HG03025 (cell line): Measurements from ENCODE around the gene TMIGD1.

ENCODE experiments used
- ATAC-seq: cut with Tn5 transposase; IDR thresholded peaks from one replicate; pipeline ENCODE4 v1.9.1; 2021; ENCODE audit warnings: mild to moderate bottlenecking, moderate library complexity; ENCODE audit not compliant: unreplicated experiment, low FRiP score

TMIGD1 gene

DNA sequence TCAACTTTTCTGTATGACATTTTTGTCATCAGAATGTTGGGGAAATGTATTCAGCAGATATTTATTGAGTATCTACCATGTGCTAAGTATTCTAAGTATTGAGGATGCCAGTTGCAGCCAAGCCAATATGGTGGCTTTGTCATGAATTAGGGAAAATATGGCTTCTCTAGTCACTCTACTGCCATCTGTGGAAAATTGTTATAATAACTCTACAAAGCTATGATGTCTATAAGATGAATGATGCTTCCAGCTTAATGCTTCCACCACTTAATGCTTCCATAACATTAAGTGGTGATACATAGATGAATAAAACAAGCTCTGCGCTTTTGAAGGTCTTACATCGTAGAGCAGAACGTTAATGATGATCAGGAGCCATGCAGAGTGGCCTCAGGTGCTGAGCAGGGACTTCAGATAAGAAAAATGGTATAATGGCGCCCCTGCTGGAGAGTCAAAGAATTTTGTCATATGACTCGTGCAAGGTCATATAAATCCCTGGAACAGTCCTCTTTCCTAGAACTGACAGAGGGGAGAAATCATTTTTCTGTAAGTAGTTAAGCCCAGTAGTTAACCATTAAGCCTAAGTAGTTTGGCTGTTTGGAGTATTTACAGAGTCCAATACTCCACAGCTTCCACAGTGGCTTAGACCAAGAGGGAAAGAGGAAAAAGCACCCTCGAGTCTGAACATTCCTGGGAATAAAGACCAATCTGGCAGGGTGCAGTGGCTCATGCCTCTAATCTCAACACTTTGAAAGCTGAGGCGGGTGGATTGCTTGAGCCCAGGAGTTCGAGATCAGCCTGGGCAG is 2.7 kb upstream of the TMIGD1 start:
- no peak for ATAC-seq

DNA sequence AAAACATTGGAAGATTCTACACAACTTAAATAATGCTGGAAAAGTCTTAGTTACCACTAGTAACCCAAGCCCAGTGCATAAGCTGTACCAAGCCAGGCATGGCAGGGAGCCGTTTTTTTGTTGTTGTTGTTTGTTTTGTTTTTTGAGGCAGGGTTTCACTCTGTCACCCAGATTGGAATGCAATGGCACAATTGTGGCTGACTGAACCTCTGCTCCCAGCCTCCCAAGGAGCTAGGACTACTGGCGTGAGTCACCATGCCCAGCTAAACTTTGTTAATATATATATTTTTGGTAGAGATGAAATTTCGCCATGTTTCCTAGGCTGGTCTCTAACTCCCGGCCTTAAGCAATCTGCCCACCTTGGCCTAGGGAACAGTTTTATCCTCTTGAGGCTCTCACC is 564 bp upstream of the TMIGD1 start:
- no peak for ATAC-seq

- no peak for ATAC-seq
These were observed 1.8 kb downstream of the TMIGD1 start for GRCh38 chr17:30332057-30332542.

- ATAC-seq, result no peak
These were observed 7.0 kb downstream of the TMIGD1 start for GRCh38 chr17:30326809-30327208.

DNA sequence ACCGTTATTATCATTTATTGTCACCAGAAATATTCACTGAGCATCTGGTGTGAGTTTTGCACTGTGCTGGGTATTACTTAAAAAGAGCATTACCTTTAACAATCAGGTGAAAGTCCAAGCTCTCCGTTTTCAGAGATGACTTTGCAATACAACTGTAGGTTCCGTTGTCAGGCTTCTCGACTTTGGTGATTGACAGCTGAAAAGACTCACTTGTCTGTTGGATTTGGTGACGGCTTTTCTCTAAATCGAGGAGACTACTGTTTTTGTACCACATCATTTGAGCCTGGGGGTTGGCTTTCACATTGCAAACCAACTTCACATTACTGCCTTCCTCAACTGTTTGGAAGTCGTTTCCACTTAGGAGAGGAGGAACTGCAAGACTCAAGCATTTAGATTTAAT is 9.1 kb downstream of the TMIGD1 start:
- no peak for ATAC-seq

DNA sequence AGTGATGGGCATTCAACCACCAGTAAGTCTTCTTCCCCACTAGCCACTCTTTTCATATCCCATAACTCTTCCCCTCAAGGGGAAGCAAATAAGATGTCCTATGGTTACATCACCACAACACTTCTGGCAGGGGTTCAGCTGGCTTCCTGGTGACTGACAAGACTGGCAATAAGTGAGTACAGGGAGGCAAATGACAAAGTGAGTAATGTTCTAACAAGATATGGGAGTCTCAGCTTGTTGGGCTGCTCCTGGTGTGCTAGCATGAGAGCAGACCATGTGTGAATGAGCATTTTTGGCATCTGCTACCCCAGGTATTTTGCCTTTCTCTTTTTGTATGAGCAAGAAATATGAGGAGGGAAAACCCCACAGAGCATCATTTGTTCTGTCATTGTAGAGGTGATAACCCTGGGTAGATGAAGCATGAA is 9.9 kb downstream of the TMIGD1 start:
- ATAC-seq, result no peak

GRCh38 chr17:30323262-30323894 is 10.5 kb downstream of the TMIGD1 start:
- ATAC-seq, result no peak

DNA sequence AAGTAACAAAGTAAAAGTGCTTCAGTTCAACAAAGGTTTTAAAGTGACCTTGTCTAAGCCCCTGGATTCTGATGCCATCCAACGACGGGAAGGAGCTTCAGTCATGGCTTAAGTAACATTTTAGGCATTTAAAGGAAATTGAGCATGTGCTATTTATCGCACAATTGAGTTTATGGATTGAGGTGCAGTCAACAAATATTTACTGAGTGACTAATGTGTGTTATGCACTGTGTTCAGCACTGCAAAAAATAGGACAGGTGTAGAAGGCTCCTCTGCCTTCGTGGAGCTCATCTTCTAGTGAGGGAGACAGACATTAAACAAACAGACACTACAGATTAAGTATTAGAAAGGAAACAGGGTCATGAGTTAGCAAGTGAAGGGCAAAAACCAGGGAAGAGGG is 12.5 kb downstream of the TMIGD1 start:
- no peak for ATAC-seq

DNA sequence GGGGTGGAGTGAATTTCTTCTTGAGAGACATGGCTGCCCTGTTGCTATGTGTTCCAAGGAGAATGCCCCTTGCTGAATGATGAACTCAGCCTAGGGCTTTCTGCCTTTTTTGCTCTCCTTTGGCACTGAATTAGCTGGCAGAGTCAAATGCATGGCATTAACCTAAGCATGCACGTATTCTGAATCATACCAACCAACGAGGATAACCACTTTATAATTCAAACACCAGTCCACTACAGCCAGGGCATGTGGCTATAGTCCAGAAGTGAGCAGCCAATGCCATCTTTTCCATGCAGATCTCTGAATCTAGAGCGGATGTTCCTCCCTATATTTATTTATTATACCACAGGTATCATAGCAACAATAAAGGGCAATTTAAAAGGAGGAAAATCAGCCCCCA is 15.7 kb downstream of the TMIGD1 start:
- ATAC-seq, result no peak

- ATAC-seq, result no peak
These were observed 17.1 kb downstream of the TMIGD1 start for GRCh38 chr17:30316736-30317135.

GRCh38 chr17:30315106-30315505 is 18.8 kb downstream of the TMIGD1 start:
- ATAC-seq, result no peak

GRCh38 chr17:30314474-30314873 is 19.4 kb downstream of the TMIGD1 start:
- ATAC-seq, result no peak

DNA sequence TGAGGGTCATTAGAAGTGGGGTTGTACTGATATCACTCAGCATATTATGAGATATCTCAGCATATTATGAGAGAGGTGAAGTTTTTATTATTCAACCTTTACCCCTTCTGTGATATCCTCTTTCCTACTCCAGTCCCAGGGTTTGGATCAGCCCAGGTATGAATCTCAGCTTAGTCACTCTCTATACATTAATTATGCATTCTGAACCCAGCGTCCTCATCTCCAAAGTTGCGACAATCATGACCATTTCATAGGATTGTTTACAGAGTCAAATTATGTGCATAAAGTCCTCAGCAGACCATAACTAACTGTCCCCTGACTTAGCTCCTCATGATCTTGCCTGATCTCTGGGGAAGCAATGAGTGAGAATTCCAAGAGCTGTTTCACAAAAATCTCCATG is 21.6 kb downstream of the TMIGD1 start:
- ATAC-seq, result no peak

- no peak for ATAC-seq
These were observed 23.3 kb downstream of the TMIGD1 start for GRCh38 chr17:30310562-30310961.

DNA sequence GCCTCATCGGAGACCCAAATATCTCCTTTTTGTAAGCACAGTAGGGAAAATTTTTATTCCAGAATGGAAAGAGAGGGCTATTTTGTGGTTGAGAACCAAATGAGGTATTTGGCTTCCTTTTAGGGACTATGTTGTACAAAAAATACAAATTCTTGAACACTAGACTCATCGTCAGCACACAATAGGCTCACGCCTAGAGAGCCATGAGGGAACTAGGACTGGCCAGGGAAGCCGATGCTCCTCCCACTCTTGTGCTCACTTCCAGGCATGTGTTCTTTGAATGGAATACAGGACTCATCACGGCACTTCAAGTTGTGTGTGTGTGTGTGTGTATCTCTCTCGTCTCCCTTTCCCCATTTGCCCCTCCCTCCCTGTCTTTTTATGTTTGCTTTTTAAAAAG is 24.3 kb downstream of the TMIGD1 start:
- no peak for ATAC-seq

- ATAC-seq, result no peak
These were observed 25.5 kb downstream of the TMIGD1 start for GRCh38 chr17:30308406-30308805.

DNA sequence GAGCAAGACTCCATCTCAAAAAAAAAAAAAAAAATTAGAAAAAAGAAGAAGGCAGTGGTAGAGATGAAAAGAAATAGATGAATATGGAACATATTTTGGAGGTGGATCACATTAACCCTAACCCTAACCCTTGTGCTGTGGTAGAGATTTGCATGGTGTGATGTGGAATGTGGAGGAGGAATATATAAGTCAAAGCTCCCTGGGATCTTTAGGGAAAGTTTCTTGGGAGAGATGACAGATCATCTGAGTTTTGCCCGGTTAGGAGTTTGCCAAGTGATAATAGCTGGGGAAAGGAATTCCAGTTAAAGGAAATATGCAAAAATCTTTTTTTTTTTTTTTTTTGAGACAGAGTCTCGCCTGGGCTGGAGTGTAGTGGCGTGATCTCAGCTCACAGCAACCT is 29.1 kb downstream of the TMIGD1 start:
- no peak for ATAC-seq

DNA sequence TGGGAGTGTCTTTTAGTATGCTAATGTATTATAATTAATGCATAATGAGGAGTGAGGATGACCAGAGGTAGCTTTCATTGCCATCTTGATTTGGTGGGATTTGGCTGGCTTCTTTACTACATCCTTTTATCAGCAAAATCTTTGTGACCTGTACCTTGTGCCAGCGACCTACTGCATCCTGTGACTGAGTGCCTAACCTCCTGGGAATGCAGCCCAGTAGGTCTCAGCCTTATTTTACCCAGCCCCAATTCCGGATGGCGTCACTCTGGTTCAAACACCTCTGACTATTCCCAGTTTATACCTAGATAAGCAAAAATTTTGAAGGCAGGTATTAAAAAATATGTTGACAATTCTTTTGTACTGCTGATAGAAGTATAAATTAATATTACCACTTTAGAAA is 31.6 kb downstream of the TMIGD1 start:
- no peak for ATAC-seq

DNA sequence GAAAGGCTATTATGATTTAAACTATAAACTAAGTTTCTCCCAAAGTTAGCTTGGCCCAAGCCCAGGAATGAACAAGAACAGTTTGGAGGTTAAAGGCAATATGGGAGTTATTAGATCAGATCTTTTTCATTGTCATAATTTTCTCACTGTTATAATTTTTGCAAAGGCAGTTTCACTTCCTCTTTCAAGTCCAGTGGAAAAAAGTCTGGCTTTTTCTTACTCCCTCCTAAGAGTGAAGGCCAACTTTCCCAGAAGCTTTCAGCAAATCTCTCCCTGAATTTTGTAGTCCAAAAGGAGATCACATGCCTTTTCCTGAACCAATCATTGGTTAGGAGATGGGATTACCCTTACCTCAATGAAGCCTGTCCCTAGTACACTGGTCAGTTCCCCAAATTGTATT is 33.0 kb downstream of the TMIGD1 start:
- ATAC-seq, result no peak

- ATAC-seq, result no peak
These were observed 34.9 kb downstream of the TMIGD1 start for GRCh38 chr17:30299000-30299399.

- ATAC-seq, result no peak
These were observed 36.1 kb downstream of the TMIGD1 start for GRCh38 chr17:30297715-30298114.

GRCh38 chr17:30296499-30297080 is 37.3 kb downstream of the TMIGD1 start:
- no peak for ATAC-seq
